Naive B cell (primary cell): Measurements from ENCODE around the gene TRAM2. TPM values are rescaled to one million over a fixed set of nuclear protein-coding genes. Genes with fewer than 3 reads are reported as not detected.

ENCODE experiments used
- ATAC-seq, 2 donors: fragments of 150-1000 bp; cut with Tn5 transposase; 2 replicates each; pipeline ENCODE4 v1.10.0; 2021; ENCODE audit warnings: low read depth in 2 of 2, mild to moderate bottlenecking in 2 of 2, moderate library complexity in 2 of 2
- DNase-seq: peaks from one replicate; pipeline ENCODE4 v3.0.0; 2022
- H3K27ac Mint-ChIP-seq, 6 donors: one replicate each; pipeline ENCODE4 v1.8.0; 2020 to 2022; ENCODE audit warnings: mild to moderate bottlenecking in 6 of 6, mixed read lengths in 6 of 6, moderate library complexity in 5 of 6, inconsistent platforms in 2 of 6
- H3K27me3 Mint-ChIP-seq, 3 donors: one replicate each; pipeline ENCODE4 v1.8.0; 2021 to 2022; ENCODE audit warnings: mixed read lengths in 3 of 3, mild to moderate bottlenecking in 1 of 3
- H3K36me3 Mint-ChIP-seq, 2 donors: one replicate each; pipeline ENCODE4 v1.8.0; 2020 to 2022; ENCODE audit warnings: mixed read lengths in 2 of 2, inconsistent platforms in 1 of 2, mild to moderate bottlenecking in 1 of 2
- H3K4me1 Mint-ChIP-seq, 3 donors: one replicate each; pipeline ENCODE4 v1.8.0; 2020 to 2022; ENCODE audit warnings: mixed read lengths in 3 of 3, inconsistent platforms in 1 of 3, mild to moderate bottlenecking in 1 of 3, moderate library complexity in 1 of 3
- H3K4me3 Mint-ChIP-seq, 8 donors: one replicate each; pipeline ENCODE4 v1.8.0; 2020 to 2022; ENCODE audit warnings: mild to moderate bottlenecking in 8 of 8, mixed read lengths in 8 of 8, moderate library complexity in 8 of 8, inconsistent platforms in 2 of 8
- H3K9me3 Mint-ChIP-seq, 7 donors: one replicate each; pipeline ENCODE4 v1.8.0; 2020 to 2022; ENCODE audit warnings: mixed read lengths in 7 of 7, mild to moderate bottlenecking in 5 of 7, inconsistent platforms in 2 of 7, moderate library complexity in 1 of 7
- polyA plus RNA-seq, 6 donors: library from polyadenylated mRNA; unstranded; fragments of 300-500 nt; fragmentation: Illumina TruSeq; gene quantifications; one replicate each; pipeline ENCODE4 v1.2.3, GENCODE V29; 2021; ENCODE audit warnings: low read depth in 6 of 6

Gene TRAM2
- polyA plus RNA-seq, 6 donors from 2014 or later, result 1.4 to 3.9 (median 2.7) TPM

DNA sequence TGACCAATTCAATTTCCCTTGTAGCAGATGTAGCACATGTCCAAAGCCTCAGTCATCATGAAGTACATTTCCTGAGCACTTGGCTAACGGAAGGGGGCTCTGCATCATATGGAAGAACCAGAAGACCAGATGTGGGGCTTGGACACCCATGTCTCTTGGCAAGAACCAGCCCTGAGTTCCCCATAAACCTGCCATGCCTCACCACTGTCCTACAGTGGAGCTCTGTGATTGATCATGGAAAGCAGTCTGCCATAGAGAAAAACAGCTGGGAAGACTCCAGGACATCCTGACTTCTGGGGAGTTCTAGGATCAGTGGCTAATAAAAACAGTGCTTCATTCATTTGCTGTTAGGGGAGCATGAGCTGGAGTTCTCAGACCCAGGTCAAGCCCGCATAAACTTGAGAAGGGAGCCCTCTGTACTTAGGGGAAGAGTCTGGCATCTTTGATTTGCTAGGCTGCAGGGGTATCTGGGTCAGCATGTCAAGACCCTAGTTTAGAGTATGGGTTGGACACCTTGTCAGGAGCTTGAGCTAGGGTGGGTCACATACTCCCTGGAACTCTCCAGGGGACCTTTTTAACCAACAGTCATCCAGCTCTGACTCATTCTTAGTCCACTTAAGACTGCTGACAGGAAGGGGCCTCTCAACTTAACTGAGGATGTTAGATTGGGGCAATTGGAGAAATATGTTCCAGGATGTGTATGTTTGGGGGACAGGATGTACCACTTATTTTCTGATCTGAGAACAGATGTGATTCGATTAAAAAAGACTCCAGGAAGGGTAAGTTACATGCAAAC is 26.3 kb upstream of the TRAM2 start:
- Mint-ChIP-seq H3K27me3 (peaks cover 0 to 8% (median 6%) of the 10 kb centered on the region in 3 donors), H3K4me3 (no peak overlapping the region), H3K4me1 (peaks cover 0 to 4% (median 0%) of the 10 kb centered on the region in 3 donors), H3K36me3 (no peaks in the 10 kb centered on the region), H3K9me3 (peaks cover 0 to 8% (median 2%) of the 10 kb centered on the region in 7 donors), H3K27ac (no peak overlapping the region)
- DNase-seq (no peak), ATAC-seq (no peak)

DNA sequence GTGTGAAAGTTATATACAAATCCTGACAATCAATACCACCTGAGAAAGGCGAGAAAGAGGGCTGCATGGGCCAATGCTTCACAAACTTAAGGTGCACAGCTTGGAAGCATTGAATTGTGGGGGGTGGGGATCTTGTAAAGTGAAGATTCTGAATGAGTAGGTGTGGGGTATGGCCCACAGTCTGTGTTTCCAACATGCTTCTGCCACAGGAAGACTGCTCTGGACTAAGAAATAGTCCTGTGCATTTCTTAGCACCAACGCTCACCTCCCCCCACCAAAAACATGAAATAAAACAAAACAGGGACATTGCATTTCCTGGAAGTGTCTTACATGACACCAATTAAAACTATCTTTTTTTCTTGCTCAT is 21.9 kb upstream of the TRAM2 start:
- H3K9me3 Mint-ChIP-seq, result no peaks in the 10 kb centered on the region
- peaks cover 10 to 20% (median 15%) of the 10 kb centered on the region in 3 donors for H3K4me1 Mint-ChIP-seq
- H3K4me3 Mint-ChIP-seq, result no peak overlapping the region
- H3K36me3 Mint-ChIP-seq, result no peaks in the 10 kb centered on the region
- H3K27ac Mint-ChIP-seq, result peak overlapping the region in 1 of 6 donors; percentile 35
- no peaks in the 10 kb centered on the region for H3K27me3 Mint-ChIP-seq
- DNase-seq, result no peak
- no peak for ATAC-seq

DNA sequence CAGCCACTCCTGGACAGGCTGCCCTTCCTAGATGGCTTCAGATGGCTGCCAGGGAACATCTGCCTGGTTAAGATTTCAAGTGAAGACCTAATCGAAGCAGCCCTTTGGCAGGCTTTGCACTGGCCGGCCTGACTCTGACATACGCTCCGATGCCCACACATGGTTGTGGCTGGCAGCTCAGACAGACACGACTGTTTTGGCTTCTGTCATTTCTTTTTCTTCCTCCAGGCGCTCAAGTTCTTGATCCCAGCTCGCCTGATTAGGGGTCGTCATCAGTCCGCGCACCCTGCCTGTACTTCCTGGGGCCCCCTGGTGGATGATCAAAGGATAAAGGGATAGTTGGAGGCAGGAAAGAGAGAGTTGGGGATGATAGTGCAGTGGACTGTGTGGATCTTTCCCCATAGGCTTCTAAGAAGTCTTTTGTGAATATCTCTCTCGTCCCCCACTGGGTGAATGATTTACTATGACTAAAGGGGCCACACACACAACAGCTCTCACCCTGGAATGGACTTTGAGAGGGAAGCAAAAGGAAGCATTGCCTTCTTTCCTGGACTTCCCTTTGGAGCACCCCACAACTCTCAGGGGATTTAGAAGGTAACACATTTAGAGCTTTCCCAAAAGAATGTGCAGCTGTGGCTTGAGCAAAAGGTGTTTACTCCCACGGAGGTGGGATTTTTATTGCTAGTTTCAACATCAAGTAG is 21.4 kb upstream of the TRAM2 start:
- DNase-seq (no peak), ATAC-seq (peak; percentile 23 to 55)
- H3K4me3 Mint-ChIP-seq, result no peak overlapping the region
- H3K36me3 Mint-ChIP-seq, result no peaks in the 10 kb centered on the region
- H3K27ac Mint-ChIP-seq, result peak overlapping the region in 1 of 6 donors; percentile 35
- no peaks in the 10 kb centered on the region for H3K27me3 Mint-ChIP-seq
- H3K9me3 Mint-ChIP-seq, result no peaks in the 10 kb centered on the region
- peaks cover 10 to 20% (median 15%) of the 10 kb centered on the region in 3 donors for H3K4me1 Mint-ChIP-seq

DNA sequence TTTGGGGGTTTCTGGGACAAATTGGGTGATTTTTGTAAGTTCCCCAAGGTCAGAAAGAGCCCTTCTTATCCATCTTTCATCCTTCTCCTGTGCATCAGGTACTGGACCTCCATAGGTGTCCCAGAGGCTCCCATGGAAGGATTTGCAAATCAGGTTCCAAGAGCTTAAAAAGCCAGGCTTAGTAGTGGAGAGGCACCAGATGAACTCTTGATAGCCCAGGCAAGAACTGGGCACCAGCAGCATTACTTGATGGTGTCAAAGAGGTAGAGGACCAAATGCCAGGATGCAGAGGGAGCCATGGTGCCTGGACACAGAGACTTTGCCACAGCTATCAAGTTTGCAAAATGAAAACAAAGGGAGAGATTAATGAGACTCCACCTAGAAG is 20.9 kb upstream of the TRAM2 start:
- Mint-ChIP-seq H3K36me3 (no peaks in the 10 kb centered on the region), H3K27me3 (no peaks in the 10 kb centered on the region), H3K4me3 (no peak overlapping the region), H3K27ac (no peak overlapping the region), H3K9me3 (no peaks in the 10 kb centered on the region), H3K4me1 (peaks cover 10 to 20% (median 15%) of the 10 kb centered on the region in 3 donors)
- DNase-seq (no peak), ATAC-seq (no peak)

DNA sequence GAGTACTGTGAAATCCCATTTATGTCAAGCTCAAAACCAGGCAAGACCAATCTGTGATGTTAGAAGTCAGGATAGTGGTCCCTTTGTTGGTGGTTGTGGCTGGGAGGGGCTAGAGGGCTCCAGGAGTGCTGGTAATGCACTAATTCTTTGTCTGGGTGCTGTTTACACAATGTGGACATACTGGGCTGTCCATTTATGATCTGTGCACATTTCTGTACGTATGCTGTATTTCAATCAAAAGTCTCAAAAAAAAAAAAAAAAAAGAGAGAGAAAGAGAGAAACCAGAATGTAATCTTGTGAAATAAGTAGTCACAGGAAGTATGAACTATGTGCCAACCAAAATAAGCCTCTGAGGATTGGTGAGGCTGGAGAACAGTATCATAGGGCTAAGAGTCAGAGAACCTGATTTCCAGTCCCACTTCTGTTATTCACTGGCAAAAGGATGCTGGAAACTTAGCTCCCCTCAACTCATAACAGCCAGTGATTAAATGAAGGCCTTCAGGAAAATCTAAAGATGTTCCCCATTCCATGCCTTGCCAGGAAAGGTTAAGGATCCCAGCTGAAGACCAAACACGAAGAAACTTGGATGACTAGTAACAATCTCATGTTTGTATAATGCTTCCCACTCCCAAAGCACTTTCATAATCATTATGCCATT is 19.6 kb upstream of the TRAM2 start:
- Mint-ChIP-seq H3K4me1 (peaks cover 10 to 20% (median 15%) of the 10 kb centered on the region in 3 donors), H3K36me3 (no peaks in the 10 kb centered on the region), H3K9me3 (no peaks in the 10 kb centered on the region), H3K27ac (no peak overlapping the region), H3K27me3 (no peaks in the 10 kb centered on the region), H3K4me3 (no peak overlapping the region)
- ATAC-seq, result no peak
- no peak for DNase-seq

DNA sequence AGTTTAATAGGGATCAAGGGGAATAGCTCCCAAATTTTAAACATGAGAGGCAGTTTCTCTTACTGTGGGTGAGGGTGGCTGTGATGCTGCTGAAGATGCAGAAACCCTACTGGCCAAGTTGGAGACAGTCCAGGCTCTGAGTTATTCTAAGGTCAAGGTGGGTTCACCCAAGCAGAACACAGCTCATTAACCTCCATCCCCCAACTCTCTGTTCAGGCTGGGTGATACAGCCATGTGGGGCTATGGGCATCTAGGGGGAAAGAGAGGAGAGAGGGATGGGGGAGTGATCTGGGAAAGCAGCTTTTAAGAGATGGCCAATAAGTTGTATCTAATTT is 18.9 kb upstream of the TRAM2 start:
- no peaks in the 10 kb centered on the region for H3K36me3 Mint-ChIP-seq
- peaks cover 10 to 20% (median 15%) of the 10 kb centered on the region in 3 donors for H3K4me1 Mint-ChIP-seq
- DNase-seq, result no peak
- H3K9me3 Mint-ChIP-seq, result no peaks in the 10 kb centered on the region
- peak in 1 of 2 donors; percentile 27 for ATAC-seq
- H3K27me3 Mint-ChIP-seq, result no peaks in the 10 kb centered on the region
- H3K4me3 Mint-ChIP-seq, result no peak overlapping the region
- no peak overlapping the region for H3K27ac Mint-ChIP-seq

DNA sequence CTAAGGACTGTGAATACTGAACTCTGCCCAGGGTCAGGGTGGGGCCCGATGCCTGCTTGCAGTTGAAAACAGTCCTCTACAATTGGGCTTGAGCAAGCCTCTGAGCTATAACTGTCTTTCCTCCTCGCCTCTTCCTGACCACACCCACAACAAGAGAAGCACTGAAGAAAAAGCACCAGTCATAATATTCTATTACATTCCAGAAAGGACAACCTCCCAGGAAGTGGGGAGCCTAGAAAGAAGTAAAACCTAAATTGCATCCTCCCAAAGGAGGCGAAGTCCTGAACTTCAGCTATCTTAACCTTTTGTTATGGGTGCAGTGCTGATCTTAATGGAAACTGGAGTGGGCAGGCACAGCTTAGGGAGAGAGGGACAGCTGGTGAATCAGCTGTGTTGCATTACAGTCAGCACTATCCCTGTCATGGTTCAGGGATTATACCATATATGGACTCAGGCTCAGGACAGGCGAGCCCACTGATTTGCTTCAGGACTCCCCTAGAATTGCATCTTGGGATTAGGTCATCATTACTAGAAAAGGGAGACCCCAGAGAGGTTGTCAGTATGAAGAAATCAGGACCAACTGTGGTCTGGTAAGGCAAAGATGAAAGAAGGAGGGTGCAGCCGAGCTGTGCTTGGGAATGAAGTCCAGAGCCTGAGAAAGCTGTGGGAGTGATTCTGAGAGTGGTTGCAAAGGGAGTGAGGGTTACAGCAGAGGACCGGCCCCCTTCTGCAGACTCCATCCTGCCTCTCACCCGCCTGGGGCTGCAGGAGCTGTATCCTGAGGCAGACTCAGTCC is 18.3 kb upstream of the TRAM2 start:
- Mint-ChIP-seq H3K27me3 (no peaks in the 10 kb centered on the region), H3K4me1 (peaks cover 10 to 20% (median 15%) of the 10 kb centered on the region in 3 donors), H3K27ac (peak overlapping the region in 1 of 6 donors; percentile 65), H3K4me3 (no peak overlapping the region), H3K9me3 (no peaks in the 10 kb centered on the region), H3K36me3 (no peaks in the 10 kb centered on the region)
- ATAC-seq, result no peak
- no peak for DNase-seq

DNA sequence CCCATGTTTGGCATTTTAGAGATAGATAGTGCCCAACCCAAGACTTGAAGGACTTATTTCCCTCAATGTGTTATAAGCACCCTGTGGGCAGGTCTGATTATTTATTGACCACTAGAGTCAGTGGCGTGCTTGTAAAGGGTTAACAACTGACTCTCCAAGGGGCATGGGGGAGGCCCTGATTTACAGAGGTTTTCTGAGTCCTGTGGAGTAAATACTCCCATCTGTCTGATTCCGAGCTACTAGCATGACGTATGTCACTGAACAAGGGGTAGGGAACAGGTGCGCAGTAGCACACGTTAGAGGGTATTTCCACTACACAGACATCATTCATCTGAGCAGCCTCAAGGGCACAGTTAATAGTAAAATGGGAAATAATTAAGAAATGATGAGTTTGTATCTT is 17.4 kb upstream of the TRAM2 start:
- DNase-seq (no peak), ATAC-seq (no peak)
- no peaks in the 10 kb centered on the region for H3K9me3 Mint-ChIP-seq
- H3K36me3 Mint-ChIP-seq, result peaks cover 0 to 1% of the 10 kb centered on the region in 2 donors
- H3K27me3 Mint-ChIP-seq, result no peaks in the 10 kb centered on the region
- peaks cover 10 to 20% (median 15%) of the 10 kb centered on the region in 3 donors for H3K4me1 Mint-ChIP-seq
- no peak overlapping the region for H3K27ac Mint-ChIP-seq
- no peak overlapping the region for H3K4me3 Mint-ChIP-seq

DNA sequence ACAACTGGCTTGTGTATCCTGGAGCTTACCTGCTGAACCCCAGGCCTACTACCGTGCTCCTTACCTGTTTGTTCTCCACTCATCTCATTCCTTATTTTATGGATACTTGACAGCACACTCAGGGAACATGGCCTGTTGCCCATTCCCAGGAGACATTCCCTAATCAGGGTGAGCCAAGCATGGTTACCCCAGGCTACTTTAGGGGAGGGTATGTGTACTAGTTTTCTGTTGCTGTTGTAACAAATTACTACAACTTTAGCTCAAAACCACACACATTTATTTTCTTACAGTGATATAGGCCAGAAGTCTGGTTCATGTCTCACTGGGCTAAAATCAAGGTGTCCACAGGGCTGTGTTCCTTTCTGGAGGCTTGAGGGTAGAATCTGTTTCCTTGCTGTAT is 15.0 kb upstream of the TRAM2 start:
- Mint-ChIP-seq H3K9me3 (no peaks in the 10 kb centered on the region), H3K27ac (no peak overlapping the region), H3K27me3 (no peaks in the 10 kb centered on the region), H3K4me3 (no peak overlapping the region), H3K4me1 (peaks cover 10 to 15% (median 13%) of the 10 kb centered on the region in 3 donors), H3K36me3 (peaks cover 0 to 9% of the 10 kb centered on the region in 2 donors)
- ATAC-seq (no peak), DNase-seq (no peak)

DNA sequence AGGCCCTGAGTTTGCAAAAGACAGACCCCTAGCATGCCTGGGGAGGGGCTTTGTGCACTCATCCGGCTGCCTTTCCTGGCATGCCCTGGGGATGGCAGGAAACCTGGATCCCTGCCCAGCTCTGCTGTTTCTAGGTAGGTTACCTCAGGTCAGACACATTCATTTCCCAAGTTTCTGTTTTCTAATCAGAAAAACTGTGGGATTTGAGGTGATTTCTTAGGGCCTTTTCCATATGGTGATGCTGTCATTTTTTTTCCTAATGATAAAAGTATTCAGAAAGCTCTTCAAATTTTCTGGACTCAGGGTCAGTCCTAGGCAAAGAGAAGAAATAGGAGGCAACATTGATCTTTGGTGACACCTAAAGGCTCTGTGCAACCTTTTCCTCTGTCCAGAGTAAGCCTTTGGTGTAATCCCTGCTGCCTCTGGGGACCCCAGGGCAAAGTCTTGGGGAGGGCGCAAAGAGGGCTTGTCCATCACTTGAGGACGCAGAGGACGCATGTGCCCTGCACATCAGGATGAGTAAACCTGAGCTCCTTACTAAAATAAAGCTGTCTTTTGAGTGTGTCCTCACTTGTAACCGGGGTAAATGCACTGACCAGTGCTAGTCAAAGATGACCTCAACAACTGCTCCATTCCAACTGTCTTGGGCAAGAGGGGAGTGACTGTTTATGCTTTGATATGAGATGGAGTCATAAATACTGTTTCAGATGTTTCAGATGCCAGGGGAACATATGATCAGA is 13.5 kb upstream of the TRAM2 start:
- Mint-ChIP-seq H3K4me1 (peaks cover 7 to 9% (median 8%) of the 10 kb centered on the region in 3 donors), H3K36me3 (peaks cover 0 to 9% of the 10 kb centered on the region in 2 donors)

DNA sequence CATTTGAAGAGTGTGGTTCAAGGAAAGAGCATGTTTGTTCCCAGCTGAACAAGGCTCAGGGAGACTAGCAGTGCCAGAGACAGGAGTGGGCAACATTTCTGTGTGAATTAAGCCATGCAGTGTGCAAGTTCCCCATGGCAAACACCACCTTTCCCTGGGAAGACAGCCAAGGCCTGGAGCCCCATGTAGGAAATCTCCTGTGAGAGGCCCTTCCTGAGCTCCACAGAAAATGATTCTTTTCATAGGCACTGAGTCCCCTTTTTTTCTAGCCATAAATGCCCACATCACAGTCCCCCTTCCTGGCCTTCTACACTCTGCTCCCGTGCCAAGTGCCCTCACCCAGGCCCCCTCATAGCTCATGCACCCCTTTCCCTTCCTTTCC is 11.8 kb upstream of the TRAM2 start:
- Mint-ChIP-seq H3K4me1 (no peaks in the 10 kb centered on the region), H3K36me3 (peaks cover 0 to 9% of the 10 kb centered on the region in 2 donors), H3K27me3 (no peaks in the 10 kb centered on the region), H3K4me3 (no peak overlapping the region), H3K9me3 (no peaks in the 10 kb centered on the region), H3K27ac (no peak overlapping the region)
- ATAC-seq, result no peak
- no peak for DNase-seq

More for the DNA sequence above, 13.5 kb upstream of the TRAM2 start:
- H3K27ac Mint-ChIP-seq, result no peak overlapping the region
- no peak for DNase-seq
- H3K4me3 Mint-ChIP-seq, result no peak overlapping the region
- no peaks in the 10 kb centered on the region for H3K27me3 Mint-ChIP-seq
- no peak for ATAC-seq
- no peaks in the 10 kb centered on the region for H3K9me3 Mint-ChIP-seq

DNA sequence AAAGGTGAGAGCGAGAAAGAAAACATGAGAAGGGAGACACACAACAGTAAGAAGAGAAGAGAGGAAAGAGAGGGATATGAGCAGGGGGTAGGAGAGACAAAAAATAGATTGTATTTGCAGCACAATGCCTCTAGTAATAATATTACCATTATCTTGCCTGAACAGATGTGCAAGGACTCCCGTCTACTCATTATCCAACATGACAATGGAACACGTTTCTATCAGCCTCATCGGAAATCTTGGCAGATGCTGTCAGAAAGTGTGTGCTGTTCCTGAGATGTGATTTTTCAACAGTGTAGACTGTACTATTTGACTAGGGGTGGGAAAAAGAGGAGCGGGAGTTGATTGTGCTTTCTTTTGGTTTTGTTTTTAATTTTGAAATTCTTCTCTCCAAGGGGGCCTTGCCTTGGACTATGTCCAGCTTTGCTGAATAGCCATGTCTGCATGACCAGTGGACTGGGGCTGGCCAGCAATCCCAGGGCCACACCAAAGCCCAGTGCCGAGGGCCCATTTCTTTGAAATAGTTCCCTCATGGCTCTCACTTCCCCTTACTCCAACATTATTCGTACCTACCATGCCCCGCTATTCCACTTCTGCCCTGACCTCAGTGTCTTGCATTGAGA is 11.3 kb upstream of the TRAM2 start:
- no peak for ATAC-seq
- no peak for DNase-seq
- H3K27me3 Mint-ChIP-seq, result no peaks in the 10 kb centered on the region

More for the DNA sequence above, 11.3 kb upstream of the TRAM2 start:
- Mint-ChIP-seq H3K4me1 (no peaks in the 10 kb centered on the region), H3K36me3 (peaks cover 0 to 9% of the 10 kb centered on the region in 2 donors), H3K27ac (no peak overlapping the region), H3K9me3 (no peaks in the 10 kb centered on the region), H3K4me3 (peak overlapping the region in 1 of 8 donors; percentile 0)
